Measurements from ENCODE around the gene ZNF69.

DNA sequence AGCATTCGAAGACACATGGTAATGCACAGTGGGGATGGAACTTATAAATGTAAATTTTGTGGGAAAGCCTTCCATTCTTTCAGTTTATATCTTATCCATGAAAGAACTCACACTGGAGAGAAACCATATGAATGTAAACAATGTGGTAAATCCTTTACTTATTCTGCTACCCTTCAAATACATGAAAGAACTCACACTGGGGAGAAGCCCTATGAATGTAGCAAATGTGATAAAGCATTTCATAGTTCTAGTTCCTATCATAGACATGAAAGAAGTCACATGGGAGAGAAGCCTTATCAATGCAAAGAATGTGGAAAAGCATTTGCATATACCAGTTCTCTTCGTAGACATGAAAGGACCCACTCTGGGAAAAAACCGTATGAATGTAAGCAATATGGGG lies 61.1 kb downstream of the ZNF69 start:
- TF ChIP-seq EZH2 (IDR thresholded peaks at IDR 0.05; ENCODE audit: borderline replicate concordance, low read length) = no peak
- no peak for TF ChIP-seq CTCF (conservative IDR thresholded peaks at IDR 0.05 in 1 of 2, IDR thresholded peaks at IDR 0.05 in 1 of 2; ENCODE audit: extremely low read depth in 1 of 2, insufficient read depth in 1 of 2, low read depth in 1 of 2, low read length in 2 of 2)
